PFSK-1 (cell line): ENCODE results near the gene NME9.

Experiments used
- FOXP2 ChIP-seq: optimal IDR thresholded peaks from 2 replicates; pipeline ENCODE3; 2011; ENCODE audit warnings: borderline replicate concordance, control low read depth, inconsistent platforms; ENCODE audit not compliant: insufficient read depth; ENCODE audit errors: extremely low read length, extremely low read depth
- POLR2AphosphoS5 ChIP-seq: IDR thresholded peaks from 2 replicates; pipeline ENCODE4 v1.6.1; 2012; ENCODE audit warnings: low read depth, mild to moderate bottlenecking, control low read depth, low read length, moderate library complexity
- REST ChIP-seq, 2 experiments: IDR thresholded peaks; 2 replicates each; pipeline versions ENCODE4 v1.6.1 to v1.8.0; 2011 to 2012; ENCODE audit warnings: low read depth in 2 of 2, low read length in 2 of 2, control low read depth in 1 of 2, inconsistent platforms in 1 of 2, mild to moderate bottlenecking in 1 of 2, moderate library complexity in 1 of 2; ENCODE audit not compliant: insufficient read depth in 1 of 2

- TF ChIP-seq POLR2AphosphoS5 (no peak), FOXP2 (no peak), REST (IDR thresholded peaks at IDR 0.05; ENCODE audit: insufficient read depth in 1 of 2, low read depth in 2 of 2, low read length in 2 of 2) (no peak)
These were observed 76.0 kb downstream of the NME9 start for GRCh38 chr3:138253609-138254008.
